ENCODE data around the gene WIPF1. TPM values are rescaled to one million over a fixed set of nuclear protein-coding genes. Genes with fewer than 3 reads are reported as not detected.
A peak's percentile ranks its signal among the peaks of the same experiment; 100 is the strongest.

The WIPF1 gene
- total RNA-seq, 3 donors from 2014 or later (not counting 1 experiment from before 2014, with no cell fraction given): 508 to 640 (median 555) TPM

GRCh38 chr2:174586418-174587295 is 10.9 kb downstream of the WIPF1 start:
- peak overlapping the region; percentile 95 to 98 for H3K27ac Mint-ChIP-seq
- H3K4me3 Mint-ChIP-seq: peak overlapping the region; percentile 70
- Histone ChIP-seq H3K9me3 (ENCODE audit: control insufficient read depth, insufficient read depth, low read length) (no peaks in the 10 kb centered on the region), H3K27me3 (ENCODE audit: control insufficient read depth, insufficient read depth, low read length) (no peaks in the 10 kb centered on the region), H3K4me3 (ENCODE audit: low read length) (no peak overlapping the region), H3K4me1 (ENCODE audit: control insufficient read depth, insufficient read depth, low read length) (peaks cover 77% of the 10 kb centered on the region), H3K27ac (ENCODE audit: low read length) (peak overlapping the region; percentile 39), H3K36me3 (ENCODE audit: control insufficient read depth, insufficient read depth, low read length) (peaks cover 65% of the 10 kb centered on the region)
- intact Hi-C loops (cut with micrococcal nuclease): no loop called here
- no peaks in the 10 kb centered on the region for H3K27me3 Mint-ChIP-seq (ENCODE audit: low read depth in 2 of 2)
- peaks cover 90 to 91% of the 10 kb centered on the region in 2 donors for H3K4me1 Mint-ChIP-seq
- TF ChIP-seq CTCF (IDR thresholded peaks at IDR 0.05): no peak
- WGBS (ENCODE audit: insufficient coverage): 72% methylated on average over 11 of the region's 12 CpGs
- peak in 1 of 3 donors; percentile 3 for ATAC-seq
- DNase-seq: no peak
- H3K36me3 Mint-ChIP-seq: peaks cover 8% of the 10 kb centered on the region
- no peaks in the 10 kb centered on the region for H3K9me3 Mint-ChIP-seq

GRCh38 chr2:174585657-174586252 is 11.8 kb downstream of the WIPF1 start:
- Histone ChIP-seq H3K4me3 (ENCODE audit: low read length) (no peak overlapping the region), H3K27ac (ENCODE audit: low read length) (peak overlapping the region; percentile 39), H3K27me3 (ENCODE audit: control insufficient read depth, insufficient read depth, low read length) (no peaks in the 10 kb centered on the region), H3K36me3 (ENCODE audit: control insufficient read depth, insufficient read depth, low read length) (peaks cover 66% of the 10 kb centered on the region), H3K9me3 (ENCODE audit: control insufficient read depth, insufficient read depth, low read length) (no peaks in the 10 kb centered on the region), H3K4me1 (ENCODE audit: control insufficient read depth, insufficient read depth, low read length) (peaks cover 70% of the 10 kb centered on the region)
- peak overlapping the region; percentile 68 for H3K4me3 Mint-ChIP-seq
- intact Hi-C loops (cut with micrococcal nuclease): no loop called here
- peaks cover 17% of the 10 kb centered on the region for H3K36me3 Mint-ChIP-seq
- WGBS (ENCODE audit: insufficient coverage): 83% methylated on average over 8 of the region's 9 CpGs
- DNase-seq: no peak
- H3K9me3 Mint-ChIP-seq: no peaks in the 10 kb centered on the region
- peak overlapping the region; percentile 95 to 98 for H3K27ac Mint-ChIP-seq
- ATAC-seq: no peak
- TF ChIP-seq CTCF (IDR thresholded peaks at IDR 0.05): no peak
- peaks cover 90 to 91% of the 10 kb centered on the region in 2 donors for H3K4me1 Mint-ChIP-seq
- H3K27me3 Mint-ChIP-seq (ENCODE audit: low read depth in 2 of 2): no peaks in the 10 kb centered on the region

- ATAC-seq (no peak), DNase-seq (no peak)
- no peak for TF ChIP-seq CTCF (IDR thresholded peaks at IDR 0.05)
- Mint-ChIP-seq H3K27me3 (ENCODE audit: low read depth in 2 of 2) (no peaks in the 10 kb centered on the region), H3K4me3 (peak overlapping the region; percentile 11), H3K36me3 (peaks cover 23% of the 10 kb centered on the region), H3K27ac (peak overlapping the region; percentile 95 to 98), H3K9me3 (no peaks in the 10 kb centered on the region), H3K4me1 (peaks cover 90 to 91% of the 10 kb centered on the region in 2 donors)
- no peaks in the 10 kb centered on the region for H3K9me3 ChIP-seq (ENCODE audit: control insufficient read depth, insufficient read depth, low read length)
- 90% methylated on average over 9 of the region's 10 CpGs for WGBS (ENCODE audit: insufficient coverage)
- no peaks in the 10 kb centered on the region for H3K27me3 ChIP-seq (ENCODE audit: control insufficient read depth, insufficient read depth, low read length)
- intact Hi-C loops (cut with micrococcal nuclease): no loop called here
- no peak overlapping the region for H3K4me3 ChIP-seq (ENCODE audit: low read length)
- peaks cover 64% of the 10 kb centered on the region for H3K4me1 ChIP-seq (ENCODE audit: control insufficient read depth, insufficient read depth, low read length)
- H3K27ac ChIP-seq (ENCODE audit: low read length): no peak overlapping the region
- H3K36me3 ChIP-seq (ENCODE audit: control insufficient read depth, insufficient read depth, low read length): peaks cover 67% of the 10 kb centered on the region
Observed at GRCh38 chr2:174585146-174585545, 12.5 kb downstream of the WIPF1 start.
